NCI-H226 (cell line): Measurements from ENCODE around the gene SLC19A2.
A peak's percentile ranks its signal among the peaks of the same experiment; 100 is the strongest.
"Not testable (repeated sequence)": the region's sequence is repeated elsewhere in the genome, so short reads cannot be mapped to it uniquely, and the experiment has no call there.

Experiments
- DNase-seq: peaks from one replicate; pipeline ENCODE4 v3.0.0-alpha.2; 2015

Gene SLC19A2

GRCh38 chr1:169508432-169509338, 22.9 kb upstream of the SLC19A2 start:
- no peak for DNase-seq

GRCh38 chr1:169507413-169507812, 21.7 kb upstream of the SLC19A2 start:
- no peak for DNase-seq

- DNase-seq, result not testable (repeated sequence)
These were observed 17.9 kb upstream of the SLC19A2 start for GRCh38 chr1:169503601-169504000.

GRCh38 chr1:169499807-169500206, 14.1 kb upstream of the SLC19A2 start:
- no peak for DNase-seq

GRCh38 chr1:169497317-169497716, 11.6 kb upstream of the SLC19A2 start:
- DNase-seq, result no peak

- no peak for DNase-seq
These were observed 10.2 kb upstream of the SLC19A2 start for GRCh38 chr1:169495916-169496315.

- DNase-seq, result no peak
These were observed 9.5 kb upstream of the SLC19A2 start for GRCh38 chr1:169495046-169495775.

GRCh38 chr1:169494343-169494742, 8.6 kb upstream of the SLC19A2 start:
- DNase-seq, result no peak

GRCh38 chr1:169493251-169493650, 7.5 kb upstream of the SLC19A2 start:
- DNase-seq, result no peak

- no peak for DNase-seq
These were observed 6.1 kb upstream of the SLC19A2 start for GRCh38 chr1:169491845-169492281.

GRCh38 chr1:169488157-169488556, 2.4 kb upstream of the SLC19A2 start:
- DNase-seq, result no peak

- no peak for DNase-seq
These were observed 1.8 kb upstream of the SLC19A2 start for GRCh38 chr1:169487561-169487960.

GRCh38 chr1:169487133-169487532, 1.4 kb upstream of the SLC19A2 start:
- no peak for DNase-seq

- DNase-seq, result peak; percentile 12
These were observed 722 bp upstream of the SLC19A2 start for GRCh38 chr1:169486281-169487051.

GRCh38 chr1:169484683-169485430, 887 bp downstream of the SLC19A2 start:
- DNase-seq, result peak; percentile 13

GRCh38 chr1:169484101-169484500, 1.6 kb downstream of the SLC19A2 start:
- DNase-seq, result no peak

- no peak for DNase-seq
These were observed 2.2 kb downstream of the SLC19A2 start for GRCh38 chr1:169483500-169483966.

- DNase-seq, result no peak
These were observed 6.2 kb downstream of the SLC19A2 start for GRCh38 chr1:169479363-169480066.

- DNase-seq, result no peak
These were observed 7.6 kb downstream of the SLC19A2 start for GRCh38 chr1:169478094-169478672.

GRCh38 chr1:169475806-169476387, 9.8 kb downstream of the SLC19A2 start:
- DNase-seq, result no peak
